NCI-H128 (cell line): ENCODE measurements around the gene FIGLA.
"Not testable (repeated sequence)": the region's sequence is repeated elsewhere in the genome, so short reads cannot be mapped to it uniquely, and the experiment has no call there.

Source experiments
- DNase-seq: peaks from one replicate; lab custom pipeline; 2025; ENCODE audit not compliant: unreplicated experiment; lab: John Stamatoyannopoulos, UW

FIGLA gene

DNA sequence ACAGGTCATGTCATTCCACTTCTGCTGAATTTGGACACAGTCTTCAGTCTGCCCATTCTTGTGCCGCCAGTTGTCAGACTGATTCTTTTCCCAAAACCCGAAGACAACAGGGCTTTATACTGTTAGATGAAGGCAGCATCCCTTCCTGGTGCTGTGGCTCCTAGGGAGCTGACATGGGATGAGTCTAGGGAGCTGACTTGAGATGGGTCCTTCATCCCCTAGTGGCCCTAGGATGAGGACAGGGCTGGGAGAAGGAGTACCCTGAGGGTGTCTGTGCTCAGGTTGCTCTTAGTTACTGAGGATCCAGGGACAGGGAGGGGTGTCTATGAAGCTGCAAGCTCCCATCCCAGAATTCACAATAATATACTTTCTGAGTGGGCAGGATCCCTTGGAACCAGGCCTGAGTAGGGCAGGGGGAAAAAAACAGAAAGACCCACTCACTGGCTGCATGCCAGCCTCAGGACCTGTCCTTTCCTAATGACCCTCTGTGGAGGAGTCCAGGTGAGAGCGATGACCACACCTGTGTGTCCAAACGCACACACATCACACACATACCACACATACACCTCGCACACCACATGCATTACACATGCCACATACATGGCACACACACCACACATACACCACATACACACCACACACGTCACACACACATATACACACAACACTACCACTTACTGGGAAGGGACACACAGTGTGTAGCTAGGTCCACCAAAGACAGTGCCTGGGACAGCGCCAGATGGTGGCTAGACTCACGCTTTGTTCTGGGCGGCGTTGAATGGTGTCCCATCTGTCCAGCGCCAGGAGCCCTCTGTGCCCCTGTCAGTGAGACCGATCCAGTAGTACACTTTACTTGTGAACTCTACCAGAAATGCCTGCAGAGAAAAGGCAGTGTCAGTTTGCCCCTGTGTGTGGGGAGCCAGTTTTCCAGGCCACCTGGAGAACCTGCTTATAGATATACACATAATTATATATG, 18.8 kb upstream of the FIGLA start:
- DNase-seq: no peak

DNA sequence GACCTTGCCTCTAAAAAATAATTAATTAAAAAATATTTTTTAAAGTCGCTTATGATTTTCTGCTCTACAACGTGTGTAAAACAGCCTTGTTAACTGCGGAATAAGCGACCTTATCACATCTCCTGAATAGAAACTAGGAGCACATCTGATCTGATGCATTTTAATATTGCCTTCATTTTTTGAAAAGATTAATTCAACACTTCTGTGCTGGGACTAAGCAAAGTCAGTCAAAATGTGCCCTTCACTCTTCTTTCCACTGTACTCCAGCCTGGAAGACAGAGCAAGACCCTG, 17.3 kb upstream of the FIGLA start:
- no peak for DNase-seq

DNA sequence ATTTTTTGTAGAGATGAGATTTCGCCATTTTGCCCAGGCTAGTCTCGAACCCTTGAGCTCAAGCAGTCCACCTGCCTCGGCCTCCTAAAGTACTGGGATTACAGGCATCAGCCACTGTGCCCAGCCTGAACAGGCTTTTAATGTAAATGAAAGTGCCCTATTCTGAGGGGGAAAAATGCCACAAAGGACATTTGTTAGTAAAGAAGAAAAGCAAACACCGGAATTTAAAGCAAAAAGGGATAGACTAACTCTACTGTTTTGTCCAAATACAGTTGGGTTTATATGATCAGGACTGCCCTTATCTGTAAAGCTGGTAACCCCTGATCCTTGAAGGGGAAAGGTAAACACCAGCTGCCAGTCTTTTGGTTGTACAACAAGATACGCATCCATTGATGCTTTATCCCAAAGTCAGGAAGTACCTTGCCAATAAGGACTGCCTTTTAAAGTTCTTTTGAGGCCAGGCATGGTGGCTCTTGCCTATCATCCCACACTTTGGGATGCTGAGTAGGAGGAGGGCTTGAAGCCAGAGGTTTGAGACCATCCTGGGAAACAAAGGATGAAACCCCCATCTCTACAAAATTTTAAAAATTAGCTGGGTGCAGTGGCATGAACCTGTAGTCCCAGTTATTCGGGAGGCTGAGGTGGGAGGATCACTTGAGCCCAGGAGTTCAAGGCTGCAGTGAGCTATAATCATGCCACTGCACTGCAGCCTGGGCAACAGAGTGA, 16.8 kb upstream of the FIGLA start:
- no peak for DNase-seq

DNA sequence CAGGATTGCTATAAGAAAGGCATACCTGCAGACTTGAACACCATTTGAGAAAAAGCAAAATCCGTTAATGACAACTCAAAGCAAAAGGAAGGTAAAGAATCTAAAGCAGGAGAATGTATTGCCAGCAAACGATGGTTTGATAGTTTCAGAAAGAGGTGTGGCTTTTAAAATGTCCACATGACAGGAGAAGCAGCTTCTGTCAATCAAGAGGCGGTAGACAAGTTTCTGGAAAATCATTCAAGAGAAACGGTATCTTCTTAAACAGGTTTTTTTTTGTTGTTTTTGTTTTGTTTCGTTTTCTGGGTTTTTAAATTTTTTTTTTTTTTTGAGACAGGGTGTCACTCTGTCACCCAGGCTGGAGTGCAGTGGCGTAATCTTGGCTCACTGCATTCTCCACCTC, 16.2 kb upstream of the FIGLA start:
- DNase-seq: no peak

DNA sequence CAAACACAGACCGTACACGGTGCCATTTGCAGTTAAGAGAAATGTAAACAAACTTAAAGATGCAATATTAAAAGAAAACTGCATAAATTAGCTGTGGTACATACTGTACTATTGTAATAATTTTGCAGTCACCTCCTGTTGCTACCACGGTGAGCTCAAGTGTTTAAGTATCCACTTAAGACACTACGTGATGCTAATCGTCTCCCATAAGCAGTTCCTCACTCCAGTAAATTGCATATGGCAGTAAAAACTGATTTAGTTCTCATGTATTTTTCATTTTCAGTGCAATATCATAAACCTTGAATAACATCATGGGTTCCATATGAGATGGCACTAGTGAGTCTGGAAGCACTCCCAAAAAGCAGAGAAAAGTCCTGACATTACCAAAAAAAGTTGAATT, 15.6 kb upstream of the FIGLA start:
- peak; percentile 4 for DNase-seq

DNA sequence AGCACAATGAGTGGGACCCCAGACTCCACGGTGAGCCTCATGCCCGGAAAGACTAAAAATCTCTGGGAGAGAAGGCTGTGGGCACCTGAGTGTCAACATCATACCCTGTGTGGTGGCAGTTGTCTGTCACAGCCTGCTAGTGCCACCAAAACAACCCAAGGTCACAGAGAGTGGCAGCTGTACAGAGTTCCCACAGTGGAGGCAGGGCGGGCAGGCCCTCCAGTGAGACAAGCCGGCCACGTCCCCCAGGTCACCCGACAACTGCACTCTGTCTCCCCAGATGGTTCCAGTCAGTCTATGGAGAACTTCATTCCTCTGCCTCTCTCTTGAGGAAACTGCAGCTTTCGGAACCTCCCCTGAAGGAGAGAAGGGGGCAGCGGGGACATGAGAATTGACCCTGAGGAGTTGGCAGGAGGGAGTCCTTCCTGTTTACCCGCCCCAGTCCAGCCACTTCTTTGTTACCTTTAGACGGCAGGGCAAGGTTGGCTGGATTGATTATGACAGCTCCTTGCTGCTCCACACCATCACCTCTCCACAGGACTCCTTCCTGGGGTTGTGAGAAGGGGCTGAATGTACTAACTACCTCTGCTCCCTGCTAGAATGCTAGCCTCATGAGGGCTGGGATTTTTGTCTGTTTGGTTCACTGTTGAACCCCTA, 11.3 kb upstream of the FIGLA start:
- DNase-seq: no peak

DNA sequence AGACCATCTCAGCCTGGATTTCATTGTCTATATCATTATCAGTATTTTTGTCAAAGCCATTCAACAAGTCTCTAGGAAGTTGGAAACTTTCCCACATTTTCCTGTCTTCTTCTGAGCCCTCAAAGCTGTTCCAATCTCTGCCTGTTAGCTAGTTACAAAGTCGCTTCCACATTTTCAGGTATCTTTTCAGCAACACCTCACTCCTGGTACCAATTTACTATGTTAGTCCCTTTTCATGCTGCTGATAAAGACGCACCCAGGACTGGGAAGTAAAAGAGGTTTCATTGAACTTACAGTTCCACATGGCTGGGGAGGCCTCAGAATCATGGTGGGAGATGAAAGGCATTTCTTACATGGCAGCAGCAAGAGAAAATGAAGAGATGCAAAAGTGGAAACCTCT, 9.3 kb upstream of the FIGLA start:
- DNase-seq: no peak

DNA sequence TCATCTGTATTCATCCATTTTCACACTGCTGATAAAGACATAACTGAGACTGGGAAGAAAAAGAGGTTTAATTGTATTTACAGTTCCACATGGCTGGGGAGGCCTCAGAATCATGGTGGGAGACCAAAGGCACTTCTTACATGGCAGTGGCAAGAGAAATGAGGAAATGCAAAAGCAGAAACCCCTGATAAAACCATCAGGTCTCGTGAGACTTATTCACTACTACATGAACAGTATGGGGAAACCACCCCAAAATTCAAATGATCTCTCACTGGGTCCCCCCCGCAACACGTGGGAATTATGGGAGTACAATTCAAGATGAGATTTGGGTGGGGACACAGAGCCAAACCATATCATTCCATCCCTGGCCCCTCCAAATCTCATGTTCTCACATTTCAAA, 7.6 kb upstream of the FIGLA start:
- DNase-seq: not testable (repeated sequence)

DNA sequence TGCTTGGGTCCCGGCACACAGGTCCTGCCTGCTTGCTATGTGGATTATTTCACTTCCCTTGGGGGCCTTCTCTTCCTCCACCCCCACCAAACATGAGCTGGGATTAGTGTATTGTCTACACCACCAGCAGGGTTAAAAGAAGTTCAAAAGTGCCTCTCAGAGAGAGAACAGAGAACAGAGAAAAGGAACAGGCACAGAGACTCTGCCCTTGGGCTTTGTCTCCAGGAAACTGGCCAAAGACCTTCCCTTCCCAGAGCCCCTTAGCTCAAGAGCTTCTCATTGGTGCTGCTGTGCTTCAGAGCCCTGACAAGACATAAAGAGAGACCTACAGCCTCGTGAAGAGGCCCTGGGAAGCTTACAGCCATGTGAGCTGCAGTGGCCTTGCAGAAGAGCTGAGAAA, 7.1 kb upstream of the FIGLA start:
- DNase-seq: no peak

DNA sequence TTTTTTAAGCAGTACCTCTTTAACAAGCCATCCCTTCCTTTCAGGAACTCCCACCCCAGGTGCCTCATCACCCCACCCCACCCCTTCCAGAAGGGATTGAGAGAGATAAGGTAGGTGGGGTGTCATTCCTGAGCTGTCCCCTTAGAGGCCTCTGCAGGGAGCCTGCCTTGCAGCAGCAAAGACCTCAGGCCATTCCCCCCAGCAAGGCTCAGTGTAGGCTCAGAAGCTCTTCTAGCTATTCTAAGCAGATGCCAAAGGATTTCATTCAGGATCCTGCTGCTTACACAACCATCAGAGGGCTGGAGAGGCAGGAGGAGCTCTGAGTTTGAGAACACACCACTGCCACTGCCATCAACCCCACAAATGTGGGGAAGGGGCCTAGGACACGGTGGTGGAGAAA, 5.8 kb upstream of the FIGLA start:
- DNase-seq: no peak

DNA sequence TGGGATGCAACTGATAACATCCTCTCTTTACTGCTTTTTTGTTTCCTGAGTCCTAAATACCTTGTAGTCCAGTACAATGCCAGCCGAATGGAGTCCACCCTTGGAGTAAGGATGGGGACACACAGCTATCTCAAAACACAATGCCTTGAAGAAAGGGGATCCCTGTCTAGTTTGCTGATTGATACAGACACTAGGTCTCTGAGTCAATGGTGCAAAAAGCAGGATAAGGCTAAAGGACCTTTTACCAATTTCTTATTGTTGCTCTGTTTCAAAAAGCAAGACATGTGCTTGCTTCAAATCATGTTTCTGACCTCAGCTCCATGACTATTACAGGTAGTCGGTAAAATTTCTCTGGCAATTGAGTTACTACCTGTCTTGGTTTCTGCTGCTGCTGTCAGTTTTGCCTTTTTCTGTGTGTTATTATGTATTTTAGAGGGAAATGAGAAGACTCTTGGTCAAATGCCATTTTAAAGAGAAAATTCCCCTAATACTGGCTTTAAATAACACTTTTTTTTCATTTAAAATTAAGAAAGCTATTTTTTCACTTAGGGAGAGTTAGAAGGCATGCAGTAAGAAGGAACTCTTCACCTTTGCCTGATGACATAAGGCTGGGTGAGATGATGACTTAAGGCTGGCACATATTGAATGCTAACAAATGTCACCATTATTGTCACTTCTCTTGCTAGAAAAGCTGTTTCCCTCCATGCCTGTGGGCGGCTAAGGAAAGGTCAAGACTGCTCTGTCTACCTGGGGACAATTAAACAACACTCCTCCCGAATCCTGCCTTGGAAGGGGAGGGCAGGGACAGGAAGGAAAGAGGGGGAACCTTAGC, 4.9 kb upstream of the FIGLA start:
- DNase-seq: no peak

DNA sequence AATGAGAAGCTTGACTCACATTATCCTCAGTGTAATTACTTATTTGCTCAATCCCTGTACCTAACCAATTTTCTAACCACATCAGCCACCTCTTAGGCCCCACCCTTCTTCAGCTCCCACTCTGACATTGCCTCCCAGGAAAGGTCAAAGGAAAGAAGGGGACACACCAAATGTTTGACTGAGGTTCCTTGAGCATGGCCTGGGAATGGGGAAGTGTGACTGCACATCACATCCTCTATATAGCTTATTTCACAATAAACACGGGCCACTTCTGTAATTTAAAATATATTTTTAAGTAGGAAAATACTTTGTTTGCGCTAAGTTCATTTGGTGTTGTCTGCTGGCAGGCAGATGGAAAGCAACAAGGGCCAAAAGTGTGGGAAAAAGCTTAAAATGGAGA, 3.0 kb upstream of the FIGLA start:
- DNase-seq: no peak

DNA sequence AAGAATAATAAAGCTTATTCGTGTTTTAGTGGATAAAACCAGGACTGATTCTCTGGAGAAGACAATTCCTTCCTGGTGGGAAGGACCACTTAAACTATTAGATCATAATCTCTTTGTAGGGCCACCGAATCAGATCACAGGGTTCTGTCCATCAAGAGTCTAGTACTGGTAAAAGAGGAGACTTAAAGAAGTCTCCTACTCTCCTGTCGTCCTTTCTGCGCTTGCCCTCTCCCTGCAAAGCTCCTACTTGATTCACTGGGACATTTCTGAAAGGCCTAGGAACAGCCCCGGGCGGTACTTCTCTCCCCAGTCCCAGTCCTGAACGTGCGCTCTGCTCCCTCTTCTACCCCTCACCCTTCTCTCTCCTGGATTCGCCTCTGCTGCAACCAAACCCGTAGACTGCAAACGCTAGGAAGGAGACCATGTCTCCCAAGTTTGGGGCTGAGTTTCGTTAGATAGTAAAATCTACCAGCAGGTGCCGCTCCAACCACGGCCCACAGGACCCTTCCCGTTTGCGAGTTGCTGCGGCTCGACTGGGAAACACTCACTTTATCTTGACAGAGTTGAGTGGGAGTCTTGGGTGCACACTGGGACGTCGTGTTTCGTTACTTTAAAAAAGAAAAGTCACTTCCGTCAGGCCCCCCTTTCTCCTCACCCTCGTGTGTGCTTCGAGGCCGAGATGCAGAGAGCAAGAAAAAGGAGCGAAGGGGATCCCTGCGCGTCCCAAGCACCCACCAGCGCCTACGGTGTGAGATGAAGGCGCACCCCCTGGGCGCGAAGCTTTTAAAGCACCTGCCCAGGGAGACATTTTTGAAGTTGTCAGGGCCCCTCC, 923 bp downstream of the FIGLA start:
- peak; percentile 45 for DNase-seq

DNA sequence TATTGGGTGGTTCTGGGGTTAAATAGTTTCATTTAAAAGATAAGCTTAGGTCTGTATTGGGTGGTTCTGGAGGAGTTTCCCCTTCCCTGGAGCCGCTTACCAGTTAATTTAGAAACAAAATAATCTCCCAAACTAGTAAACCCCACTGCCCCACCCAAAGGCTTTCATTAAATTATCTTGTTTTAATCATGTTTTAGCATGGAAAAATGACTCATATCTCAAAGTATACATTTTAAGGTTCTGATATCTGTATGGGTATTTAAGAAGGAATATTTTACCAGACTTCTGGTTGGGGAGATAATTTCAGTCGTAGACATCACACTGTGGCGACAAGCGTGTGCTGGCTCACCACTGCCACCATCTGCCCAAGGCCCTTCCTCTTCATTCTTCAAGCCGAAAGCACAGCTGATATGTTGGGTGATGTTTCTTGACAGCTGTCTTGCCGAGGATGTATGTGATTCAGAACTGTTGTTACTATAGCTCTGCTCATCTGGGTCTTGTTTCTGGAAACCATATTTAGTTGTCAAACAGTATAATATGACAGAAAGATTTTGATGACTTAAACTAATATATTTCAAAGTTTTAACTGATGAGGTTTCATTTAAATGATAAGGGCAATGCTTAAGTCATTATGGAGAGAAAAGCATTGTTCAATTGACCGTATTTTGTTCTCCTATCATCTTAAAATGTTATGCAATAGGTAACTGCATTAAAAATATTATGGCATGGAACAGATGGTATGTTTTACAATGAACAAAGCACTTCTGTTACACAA, 5.1 kb downstream of the FIGLA start:
- DNase-seq: no peak

DNA sequence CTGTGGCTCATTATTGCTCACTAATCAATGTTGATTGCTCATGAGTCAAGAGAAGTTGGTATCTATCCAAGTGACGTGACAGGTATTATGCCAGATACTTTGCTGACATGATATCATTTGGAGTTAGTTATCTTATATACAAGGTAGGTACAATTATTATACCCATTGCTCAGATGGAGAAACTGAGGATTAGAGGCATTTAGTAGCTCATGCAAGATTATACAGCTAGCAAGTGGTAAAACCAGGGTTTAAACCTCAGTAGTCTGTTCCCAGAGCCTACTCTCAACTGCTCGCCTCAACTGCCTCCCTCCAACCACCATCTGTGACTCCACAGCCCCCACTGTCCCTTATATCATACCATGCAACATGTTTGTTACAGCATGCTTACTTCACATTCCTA, 6.1 kb downstream of the FIGLA start:
- DNase-seq: no peak

DNA sequence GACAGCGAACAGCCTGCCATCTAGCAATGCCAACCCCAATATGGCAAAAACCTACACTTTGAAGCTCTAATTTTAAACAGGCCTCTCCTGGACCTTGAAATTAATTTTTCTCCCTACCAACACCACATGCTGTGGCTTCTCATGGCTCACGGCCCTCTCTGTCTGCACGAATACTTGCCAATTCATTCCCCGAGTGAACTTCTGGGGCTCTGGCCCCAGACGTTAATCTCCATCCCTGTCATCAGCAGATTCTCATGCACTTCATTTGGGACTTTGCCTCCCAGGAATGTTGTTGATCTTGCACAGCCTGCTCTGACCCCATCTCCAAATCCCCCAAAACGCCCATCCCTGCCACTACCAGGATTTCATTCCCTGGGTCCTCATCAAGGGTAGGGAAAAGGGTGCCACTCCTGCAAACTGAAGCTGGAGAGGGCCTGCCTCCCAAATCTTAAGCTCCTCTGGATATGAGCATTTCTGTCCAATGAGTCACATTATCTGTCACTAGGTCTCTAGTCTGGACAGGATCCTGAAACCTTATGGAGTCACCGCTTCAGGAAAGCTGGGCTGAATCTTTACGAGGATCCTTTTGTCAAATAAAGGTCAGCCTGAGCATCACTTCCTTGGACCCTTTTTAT, 10.4 kb downstream of the FIGLA start:
- no peak for DNase-seq

DNA sequence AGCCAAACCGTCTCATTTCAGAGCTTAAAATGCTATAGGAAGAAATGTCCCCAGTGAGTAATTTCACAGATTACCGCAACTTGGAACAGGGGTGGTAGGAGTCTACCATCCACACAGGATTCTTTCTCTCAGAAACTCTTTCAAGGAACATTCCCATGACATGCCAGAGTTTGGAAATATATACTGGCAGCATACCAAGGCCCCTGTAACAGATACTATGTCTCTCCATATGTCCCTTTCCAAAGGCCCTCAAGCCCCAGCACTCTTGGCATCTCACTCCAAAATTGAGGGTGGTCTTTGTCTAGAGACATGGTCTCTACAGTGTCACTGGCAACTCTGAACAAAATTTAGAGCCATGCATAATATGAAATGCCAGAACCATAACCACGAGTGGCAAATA, 11.0 kb downstream of the FIGLA start:
- DNase-seq: no peak

DNA sequence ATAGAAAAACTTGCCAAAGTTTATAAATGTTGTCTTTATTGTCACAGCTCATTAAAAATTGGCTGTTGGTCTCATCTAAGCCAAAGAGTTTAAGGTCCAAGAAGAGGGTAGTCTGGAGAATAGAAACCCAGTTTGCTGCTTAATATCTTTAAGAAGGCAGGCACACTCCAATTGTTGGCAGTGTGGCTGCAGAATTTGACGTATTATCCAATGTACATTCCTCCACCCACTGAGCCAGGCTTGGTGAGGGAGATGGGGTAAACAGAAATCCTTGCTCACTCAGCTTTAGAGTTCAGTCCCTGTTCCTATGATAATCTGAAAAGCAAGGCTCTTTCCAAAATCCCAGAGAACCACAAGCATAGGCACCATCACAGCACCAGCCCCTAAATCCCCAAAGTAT, 11.8 kb downstream of the FIGLA start:
- no peak for DNase-seq

DNA sequence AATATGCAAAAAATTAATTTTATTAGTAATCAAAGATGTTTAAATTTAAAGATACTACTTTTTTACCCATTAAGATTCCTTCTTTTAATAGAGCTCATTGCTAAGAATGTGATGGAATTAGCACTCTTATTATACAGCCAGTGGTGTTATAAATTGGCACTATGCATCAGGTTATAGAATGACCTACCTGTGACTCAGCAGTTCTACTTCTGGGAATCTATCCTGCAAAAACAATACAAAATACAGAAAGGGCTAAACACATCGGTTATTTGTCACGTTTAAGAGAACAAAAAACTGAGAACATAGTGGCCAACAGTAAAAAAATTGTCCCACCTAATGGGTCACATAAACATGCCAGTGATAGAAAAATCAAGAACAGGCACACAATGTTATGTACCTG, 13.0 kb downstream of the FIGLA start:
- no peak for DNase-seq
